Endothelial cell of hepatic sinusoid (primary cell): Measurements from ENCODE around the gene HMGCL.

Experiments
- in situ Hi-C: cut with HindIII; loops from 2 replicates; pipeline ENCODE4 v1.10.0; 2017; ENCODE audit warnings: low sequenced_read_pairs

The HMGCL gene

DNA sequence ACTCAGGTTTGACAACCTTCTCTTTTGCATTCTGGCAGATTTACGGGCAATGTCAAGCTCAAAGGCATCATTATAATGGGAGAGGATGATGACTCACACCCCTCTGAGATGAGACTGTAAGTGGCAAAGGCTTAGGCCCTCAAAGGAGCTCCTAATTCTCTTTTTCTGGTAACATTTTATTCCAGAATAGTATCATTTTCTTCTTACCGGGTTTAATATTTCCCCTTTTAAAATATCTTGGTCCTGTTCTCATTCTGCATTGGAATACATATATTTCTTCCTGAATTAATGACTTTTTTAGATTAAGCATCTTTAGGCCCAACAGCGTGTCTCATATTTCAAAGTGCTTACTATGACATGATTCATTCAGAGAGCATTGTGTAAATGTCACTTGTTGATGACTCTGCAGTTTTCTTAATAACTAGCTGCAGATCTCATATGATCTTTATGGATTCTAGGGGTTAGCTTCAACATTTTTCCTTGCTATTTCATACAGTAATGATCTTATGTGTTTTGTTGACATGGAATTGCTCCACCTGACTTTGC is 45.3 kb downstream of the HMGCL start:
- in situ Hi-C loops: no loop called here

DNA sequence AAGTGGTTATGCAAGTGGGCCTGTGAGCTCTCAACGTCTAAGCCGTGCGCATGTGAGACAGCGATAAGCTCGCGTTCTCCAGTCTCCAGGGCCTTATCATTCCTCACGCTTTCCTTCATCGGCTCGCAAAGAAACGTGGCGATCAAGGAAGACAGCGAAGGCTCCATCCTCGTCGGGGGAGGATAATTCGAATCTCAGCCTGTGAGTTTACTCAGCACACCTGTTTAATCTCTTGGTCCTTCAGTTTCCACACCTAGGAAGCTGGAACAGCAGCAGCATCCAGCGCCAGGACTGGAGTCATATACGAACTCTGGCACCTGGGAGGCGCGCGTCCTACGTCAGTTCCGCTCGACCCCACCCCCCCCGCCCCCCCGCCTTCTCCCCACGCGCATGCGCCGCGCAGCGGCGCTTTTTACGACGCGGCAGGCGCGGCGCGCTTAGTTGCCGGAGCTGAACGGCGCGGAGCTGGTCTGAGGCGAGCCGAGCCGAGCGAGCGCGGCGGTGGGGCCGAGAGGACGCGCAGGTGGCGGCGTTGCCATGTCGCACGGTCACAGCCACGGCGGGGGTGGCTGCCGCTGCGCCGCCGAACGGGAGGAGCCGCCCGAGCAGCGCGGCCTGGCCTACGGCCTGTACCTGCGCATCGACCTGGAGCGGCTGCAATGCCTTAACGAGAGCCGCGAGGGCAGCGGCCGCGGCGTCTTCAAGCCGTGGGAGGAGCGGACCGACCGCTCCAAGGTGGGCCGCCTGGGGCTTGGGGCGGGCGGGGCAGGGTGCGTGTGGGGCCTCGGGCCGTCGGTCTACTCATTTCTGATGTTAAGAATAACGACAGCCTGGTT is 47.0 kb downstream of the HMGCL start, which contains the start of gene PITHD1:
Gene PITHD1, plus strand, starts transcription at position 440 of the 836 bp plus-strand sequence. Its CDS starts 98 bp downstream, at position 538.
- in situ Hi-C loops: no loop called here

DNA sequence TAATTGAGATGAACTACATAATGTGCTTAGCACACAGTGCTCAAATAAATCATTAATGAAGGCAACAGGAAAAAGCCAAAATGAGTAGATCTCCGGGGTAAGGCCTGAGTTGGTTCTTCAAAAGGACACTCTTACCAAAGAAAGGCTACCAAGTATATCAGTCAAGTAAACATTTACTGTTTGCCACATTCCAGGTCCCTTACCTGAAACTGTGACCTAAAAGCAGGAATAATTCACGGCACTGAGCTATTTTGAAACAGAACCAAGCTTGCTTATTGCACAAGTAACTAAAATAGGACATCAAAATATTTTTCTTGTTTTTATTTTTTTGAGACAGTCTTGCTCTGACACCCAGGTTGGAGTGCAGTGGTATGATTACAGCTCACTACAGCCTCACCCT is 49.0 kb downstream of the HMGCL start:
- in situ Hi-C loops: no loop called here

DNA sequence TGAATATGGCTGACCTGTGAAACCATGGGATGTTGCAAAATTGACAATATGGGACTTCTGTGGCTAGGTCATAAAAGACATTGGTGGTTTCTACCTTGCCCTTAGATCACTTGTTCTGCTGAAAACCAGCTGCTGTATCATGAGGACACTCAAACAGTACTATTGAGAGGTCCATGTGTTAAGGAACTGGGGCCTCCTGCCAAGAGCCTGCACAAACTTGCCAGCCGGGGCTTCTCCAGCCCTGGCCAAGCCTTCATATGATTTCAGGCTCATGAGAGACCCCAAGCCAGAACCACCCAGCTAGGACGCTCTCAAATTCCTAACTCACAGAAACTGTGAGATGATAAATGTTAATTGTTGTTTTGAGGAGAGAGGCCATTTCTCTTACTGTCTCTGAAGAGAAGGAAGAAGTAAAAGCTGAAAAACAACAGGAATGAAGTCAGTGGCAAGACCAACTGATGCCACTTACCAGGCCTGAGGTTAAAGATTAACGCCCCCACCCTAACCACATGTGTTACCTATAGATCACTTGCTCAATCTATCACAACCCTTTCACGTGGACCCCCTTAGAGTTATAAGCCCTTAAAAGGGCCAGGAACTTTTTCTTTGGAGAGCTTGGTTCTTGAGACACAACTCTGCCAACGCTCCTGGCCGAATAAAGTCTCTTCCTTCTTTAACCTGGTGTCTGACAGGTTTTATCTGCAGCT is 50.9 kb downstream of the HMGCL start:
- in situ Hi-C loops: no loop called here

DNA sequence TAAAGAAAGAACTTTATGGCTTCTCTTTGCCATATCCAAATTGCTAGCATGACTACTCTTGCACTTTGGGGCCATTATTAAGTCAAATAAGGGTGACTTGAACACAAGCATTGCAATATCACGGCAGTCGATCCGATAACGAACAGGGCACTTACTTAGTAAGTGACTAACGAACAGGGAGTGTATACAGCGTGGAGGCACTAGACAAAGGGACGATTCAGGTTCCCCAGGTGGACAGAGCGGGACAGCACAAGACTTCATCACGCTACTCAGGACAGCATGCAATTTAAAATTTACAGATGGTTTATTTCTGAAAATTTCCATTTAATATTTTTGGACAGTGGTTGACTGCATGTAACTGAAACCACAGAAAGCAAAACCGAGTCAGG is 52.4 kb downstream of the HMGCL start:
- in situ Hi-C loops: no loop called here

DNA sequence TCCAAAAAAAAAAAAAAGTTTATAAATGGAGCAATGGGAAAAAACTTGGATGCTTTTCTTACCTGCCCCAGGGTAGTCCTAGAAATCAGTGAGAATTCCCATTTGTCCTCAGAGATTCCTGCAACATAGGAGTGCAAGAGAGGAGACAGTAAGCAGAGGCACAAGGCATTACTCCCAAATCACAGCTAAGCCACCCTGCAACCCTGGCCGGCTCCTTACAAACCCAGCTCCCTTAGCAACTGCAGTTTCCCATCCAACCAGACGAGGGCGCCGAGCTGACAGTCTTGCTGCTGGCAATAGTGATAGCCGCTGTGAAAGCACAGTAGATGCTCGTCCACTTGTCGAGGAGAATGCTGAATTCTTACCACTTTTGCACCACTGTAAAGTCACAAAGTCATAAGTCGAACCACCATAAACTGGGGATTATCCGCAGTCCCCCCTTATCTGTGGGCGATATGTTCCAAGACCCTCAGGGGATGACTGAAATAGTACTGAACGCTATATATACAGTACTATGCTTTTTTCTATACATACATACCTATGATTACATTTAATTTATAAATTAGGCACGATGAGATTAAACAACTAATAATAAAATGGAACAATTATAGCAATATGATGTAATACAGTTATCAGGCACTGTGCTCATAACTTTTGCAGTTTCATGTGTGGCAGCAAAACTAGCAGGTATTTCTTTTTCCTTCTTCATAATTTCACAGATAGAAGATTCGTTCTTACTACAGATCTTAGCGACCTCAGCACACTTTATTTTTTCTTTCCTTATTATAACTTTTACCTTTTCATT is 53.0 kb downstream of the HMGCL start:
- in situ Hi-C loops: no loop called here

DNA sequence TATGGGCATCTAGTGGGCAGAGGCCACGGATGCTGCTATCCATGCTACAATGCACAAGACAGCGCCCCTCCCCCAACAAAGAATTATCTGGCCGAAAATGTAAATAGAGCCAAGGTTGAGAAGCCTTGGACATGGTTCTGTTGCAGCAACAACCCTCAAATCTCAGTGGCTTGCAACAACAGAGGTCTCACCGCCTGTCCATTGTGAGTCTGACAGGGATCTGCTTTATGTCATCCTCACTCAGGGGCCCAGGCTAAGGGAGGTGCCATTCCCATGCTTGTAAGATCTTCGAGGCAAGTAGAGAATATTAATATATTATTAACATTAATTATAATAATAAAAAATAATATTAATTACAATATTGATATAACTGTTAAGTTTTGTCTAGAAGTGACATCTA is 56.5 kb downstream of the HMGCL start:
- in situ Hi-C loops: no loop called here

DNA sequence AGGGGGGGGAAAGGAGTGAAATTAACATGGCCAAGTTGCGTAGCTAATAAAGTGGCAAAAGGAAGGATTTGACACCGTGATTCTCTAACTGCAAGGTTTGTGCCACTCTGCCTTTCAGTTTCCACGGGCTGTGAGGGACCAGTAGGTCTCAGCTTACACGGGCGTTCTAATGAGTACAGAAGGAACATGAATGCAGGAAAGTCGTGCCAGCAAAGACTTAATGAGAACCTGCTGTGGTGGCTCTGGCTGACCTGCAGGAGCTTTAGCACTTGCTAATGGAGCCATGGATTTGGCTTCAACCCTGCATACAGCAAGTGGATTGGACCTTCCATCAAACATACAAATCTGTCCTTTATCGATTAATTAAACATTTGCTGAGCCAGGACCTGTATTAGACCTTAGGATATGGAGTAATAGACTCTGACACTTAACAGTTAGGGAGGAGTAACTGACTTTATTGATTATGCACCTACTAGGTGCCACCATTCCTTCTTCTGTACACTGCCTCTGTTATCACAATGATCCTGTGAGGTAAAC is 62.1 kb downstream of the HMGCL start:
- in situ Hi-C loops: no loop called here

DNA sequence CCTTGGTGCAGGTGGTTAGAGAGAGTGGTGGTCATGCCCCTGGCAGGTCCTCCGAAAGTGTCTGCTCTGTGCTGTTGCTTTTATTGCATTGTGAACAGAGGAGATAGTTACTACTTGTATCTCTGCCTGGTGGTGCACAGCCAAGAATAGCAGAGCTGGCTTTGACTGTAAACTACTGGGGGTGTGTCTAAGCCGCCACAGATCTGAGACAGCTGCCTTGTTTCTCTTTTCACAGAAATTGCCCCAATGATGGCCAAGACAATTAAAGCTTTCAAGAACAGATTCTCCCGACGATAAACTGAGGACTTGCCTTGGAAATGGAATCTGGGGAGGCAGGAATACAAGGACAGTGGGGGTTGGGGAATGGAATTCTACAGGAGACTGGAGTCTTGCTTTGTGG is 66.0 kb downstream of the HMGCL start:
- in situ Hi-C loops: loop anchor here (5.0 kb wide), 1 partner anchor 62 kb away; no protein-coding TSS in a partner anchor

DNA sequence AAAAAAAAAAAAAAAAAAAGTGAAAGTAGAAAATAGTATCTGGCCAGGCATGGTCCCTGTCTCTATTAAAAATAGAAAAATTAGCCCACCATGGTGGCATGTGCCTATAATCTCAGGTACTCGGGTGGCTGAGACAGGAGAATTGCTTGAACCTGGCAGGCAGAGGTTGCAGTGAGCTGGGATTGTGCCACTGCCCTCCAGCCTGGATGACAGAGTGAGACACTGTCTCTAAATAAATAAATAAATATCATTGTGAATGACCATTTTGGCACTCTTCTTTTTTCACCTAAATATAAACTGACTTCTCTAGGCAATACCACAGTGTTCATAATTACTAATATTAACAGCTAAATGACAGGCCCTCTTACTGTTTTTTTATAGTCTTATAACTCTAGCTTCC is 67.4 kb downstream of the HMGCL start:
- in situ Hi-C loops: loop anchor here (5.0 kb wide), 1 partner anchor 61 kb away; no protein-coding TSS in a partner anchor

DNA sequence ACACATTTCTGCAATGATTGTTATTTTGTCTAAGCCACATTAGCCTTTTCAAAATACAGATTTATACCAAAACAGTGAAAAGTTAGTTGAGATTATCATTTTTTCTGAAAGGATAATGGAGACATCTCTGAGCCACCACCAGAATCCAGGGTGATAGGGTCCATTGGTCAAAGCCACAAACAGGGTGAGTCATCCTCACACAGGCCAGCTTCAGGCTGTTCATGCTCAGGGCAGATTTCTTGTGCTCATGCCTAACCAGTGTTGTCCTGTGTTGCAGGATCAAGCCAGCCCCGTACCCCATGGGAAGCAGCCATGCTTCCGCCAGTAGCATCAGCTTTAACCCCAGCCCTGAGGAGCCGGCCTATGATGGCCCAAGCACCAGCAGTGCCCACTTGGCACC is 68.6 kb downstream of the HMGCL start:
- in situ Hi-C loops: loop anchor here (5.0 kb wide), 1 partner anchor 59 kb away; no protein-coding TSS in a partner anchor

DNA sequence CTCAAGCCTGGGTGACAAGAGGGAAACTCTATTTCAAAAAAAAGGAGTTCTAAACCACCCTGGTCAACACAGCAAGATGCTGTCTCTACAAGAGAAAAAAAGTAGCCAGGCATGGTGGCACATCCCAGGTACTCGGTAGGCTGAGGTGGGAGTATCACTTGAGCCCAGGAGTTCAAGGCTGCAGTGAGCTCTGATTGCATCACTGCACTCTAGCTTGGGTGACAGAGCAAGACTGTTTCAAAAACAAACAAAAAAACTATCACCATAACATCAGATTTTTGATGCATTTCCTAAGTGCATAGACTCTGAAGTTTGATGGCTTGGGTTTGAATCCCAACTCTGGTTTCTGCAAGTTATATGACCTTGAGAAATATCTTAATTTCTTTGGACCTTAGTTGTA is 72.3 kb downstream of the HMGCL start:
- in situ Hi-C loops: no loop called here
